Osteoblast (primary cell): ENCODE data around the gene C2CD2L. TPM values are rescaled to one million over a fixed set of nuclear protein-coding genes. Genes with fewer than 3 reads are reported as not detected.
A peak's percentile ranks its signal among the peaks of the same experiment; 100 is the strongest.

Source experiments
- DNase-seq: peaks from one replicate; pipeline ENCODE4 v3.0.0; 2011; ENCODE audit warnings: low spot score, mixed read lengths; ENCODE audit not compliant: insufficient read length; ENCODE audit errors: missing footprints
- H2AFZ ChIP-seq: 2 replicates; pipeline ENCODE4 v1.6.0; 2011; ENCODE audit warnings: mild to moderate bottlenecking, low read length
- H3K27ac ChIP-seq: 2 replicates; pipeline ENCODE4 v1.5.1; 2011; ENCODE audit warnings: mild to moderate bottlenecking, low read depth, low read length, moderate library complexity
- H3K27me3 ChIP-seq: 2 replicates; pipeline ENCODE4 v1.6.0; 2012; ENCODE audit warnings: mild to moderate bottlenecking, control low read depth, inconsistent platforms, low read length, moderate library complexity; ENCODE audit not compliant: insufficient read depth
- H3K36me3 ChIP-seq: 2 replicates; pipeline ENCODE4 v1.5.1; 2011; ENCODE audit warnings: mild to moderate bottlenecking, low read length, control low read depth, moderate library complexity; ENCODE audit not compliant: insufficient read depth
- H3K4me1 ChIP-seq: 2 replicates; pipeline ENCODE4 v1.5.1; 2011; ENCODE audit warnings: mild to moderate bottlenecking, low read length, control low read depth, moderate library complexity; ENCODE audit not compliant: insufficient read depth
- H3K4me2 ChIP-seq: 2 replicates; pipeline ENCODE4 v1.6.0; 2011; ENCODE audit warnings: mild to moderate bottlenecking, low read length; ENCODE audit not compliant: insufficient read depth
- H3K4me3 ChIP-seq: fragments of 200-600 bp; sonication (generic); 3 replicates; pipeline ENCODE4 v1.5.1; 2012; ENCODE audit warnings: mild to moderate bottlenecking, low read length, inconsistent platforms; ENCODE audit not compliant: insufficient read depth
- H3K79me2 ChIP-seq: 2 replicates; pipeline ENCODE4 v1.6.0; 2012; ENCODE audit warnings: mild to moderate bottlenecking, low read length, control low read depth, inconsistent platforms; ENCODE audit not compliant: insufficient read depth
- H3K9me3 ChIP-seq: 2 replicates; pipeline ENCODE4 v1.5.1; 2011; ENCODE audit warnings: low read depth, low read length, control low read depth
- H4K20me1 ChIP-seq: 2 replicates; pipeline ENCODE4 v1.6.0; 2012; ENCODE audit warnings: mild to moderate bottlenecking, low read length, control low read depth; ENCODE audit not compliant: insufficient read depth
- total RNA-seq: library from RNA; depleted of rRNA; stranded (reverse); fragments of >200 nt; gene quantifications from 2 replicates; pipeline ENCODE4 v1.2.3, GENCODE V29; 2012
- TF ChIP-seq, protein P1 (sequence below): IDR thresholded peaks from 2 replicates; pipeline ENCODE4 v1.5.1; 2011; ENCODE audit warnings: mild to moderate bottlenecking, low read depth, low read length, moderate library complexity; ENCODE audit errors: extremely low read depth

Gene C2CD2L
- total RNA-seq, 1 donor, result 6.2 TPM

DNA sequence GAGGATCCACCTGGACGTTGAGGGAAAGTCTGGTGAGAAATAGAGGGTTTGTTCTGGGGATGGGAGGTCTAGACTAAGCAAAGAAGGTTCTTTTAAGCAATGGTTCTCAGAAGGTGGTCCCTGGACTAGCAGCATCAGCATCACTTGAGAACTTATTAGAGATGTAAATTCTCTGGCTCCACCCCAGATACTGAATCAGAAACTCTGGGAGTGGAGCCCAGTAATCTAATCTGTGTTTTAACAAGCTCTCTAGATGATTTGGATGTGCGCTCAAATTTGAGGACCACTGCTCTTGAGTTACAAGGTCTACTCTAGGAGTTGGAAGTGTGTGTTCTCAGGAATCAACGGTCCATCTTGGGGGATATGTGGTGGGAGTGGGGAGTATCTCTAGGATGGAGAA, 38.4 kb downstream of the C2CD2L start:
- peaks cover 4% of the 10 kb centered on the region for H3K4me1 ChIP-seq
- H3K9me3 ChIP-seq, result no peaks in the 10 kb centered on the region
- no peak overlapping the region for H3K4me3 ChIP-seq
- H2AFZ ChIP-seq, result no peak overlapping the region
- peaks cover 40% of the 10 kb centered on the region for H3K27me3 ChIP-seq
- no peak overlapping the region for H3K27ac ChIP-seq
- DNase-seq, result peak; percentile 39
- H3K4me2 ChIP-seq, result no peak overlapping the region
- TF ChIP-seq, protein P1, sequence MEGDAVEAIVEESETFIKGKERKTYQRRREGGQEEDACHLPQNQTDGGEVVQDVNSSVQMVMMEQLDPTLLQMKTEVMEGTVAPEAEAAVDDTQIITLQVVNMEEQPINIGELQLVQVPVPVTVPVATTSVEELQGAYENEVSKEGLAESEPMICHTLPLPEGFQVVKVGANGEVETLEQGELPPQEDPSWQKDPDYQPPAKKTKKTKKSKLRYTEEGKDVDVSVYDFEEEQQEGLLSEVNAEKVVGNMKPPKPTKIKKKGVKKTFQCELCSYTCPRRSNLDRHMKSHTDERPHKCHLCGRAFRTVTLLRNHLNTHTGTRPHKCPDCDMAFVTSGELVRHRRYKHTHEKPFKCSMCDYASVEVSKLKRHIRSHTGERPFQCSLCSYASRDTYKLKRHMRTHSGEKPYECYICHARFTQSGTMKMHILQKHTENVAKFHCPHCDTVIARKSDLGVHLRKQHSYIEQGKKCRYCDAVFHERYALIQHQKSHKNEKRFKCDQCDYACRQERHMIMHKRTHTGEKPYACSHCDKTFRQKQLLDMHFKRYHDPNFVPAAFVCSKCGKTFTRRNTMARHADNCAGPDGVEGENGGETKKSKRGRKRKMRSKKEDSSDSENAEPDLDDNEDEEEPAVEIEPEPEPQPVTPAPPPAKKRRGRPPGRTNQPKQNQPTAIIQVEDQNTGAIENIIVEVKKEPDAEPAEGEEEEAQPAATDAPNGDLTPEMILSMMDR, result no peak
- H3K36me3 ChIP-seq, result no peaks in the 10 kb centered on the region
- H4K20me1 ChIP-seq, result no peaks in the 10 kb centered on the region
- no peaks in the 10 kb centered on the region for H3K79me2 ChIP-seq

DNA sequence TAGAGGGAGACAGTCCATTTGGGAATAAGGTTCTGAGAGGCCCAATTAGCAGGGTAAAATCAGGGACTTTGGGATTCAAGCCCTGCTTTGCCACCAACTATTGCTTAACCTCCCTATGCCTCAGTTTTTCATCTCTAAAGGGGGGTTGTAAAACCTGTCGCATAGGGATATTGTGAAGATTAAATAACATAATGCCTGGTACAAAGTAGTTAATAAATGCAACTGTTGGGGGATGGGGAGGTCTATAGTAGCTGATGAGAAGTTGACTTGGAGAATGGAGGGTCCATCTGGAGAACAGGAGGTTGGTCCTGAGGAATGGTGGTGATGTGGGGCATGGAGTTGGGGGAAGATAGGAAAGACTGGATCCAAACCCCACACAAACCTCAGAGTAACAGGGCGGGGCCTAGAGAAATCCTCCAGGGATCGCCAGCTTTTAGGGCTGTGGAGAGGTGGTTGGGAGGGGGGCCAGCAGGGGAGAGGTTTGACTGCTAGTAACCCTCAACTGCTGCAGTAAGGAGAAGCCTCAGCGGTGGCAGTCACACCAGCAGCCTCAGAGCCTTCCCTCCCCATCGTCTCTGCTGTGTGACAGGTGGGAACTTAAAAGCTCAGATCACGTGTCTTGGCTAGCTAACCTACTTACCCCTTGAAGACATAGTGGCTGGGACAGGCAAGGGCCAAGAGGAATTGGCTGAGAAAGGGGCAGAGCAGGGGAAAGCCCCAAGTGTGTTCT, 40.6 kb downstream of the C2CD2L start:
- Histone ChIP-seq H2AFZ (no peak overlapping the region), H3K9me3 (no peaks in the 10 kb centered on the region), H3K4me1 (peaks cover 4% of the 10 kb centered on the region), H3K4me2 (no peak overlapping the region), H3K79me2 (no peaks in the 10 kb centered on the region), H3K27me3 (peaks cover 57% of the 10 kb centered on the region), H3K27ac (no peak overlapping the region), H3K36me3 (no peaks in the 10 kb centered on the region), H4K20me1 (no peaks in the 10 kb centered on the region), H3K4me3 (no peak overlapping the region)
- TF ChIP-seq, protein P1, result no peak
- DNase-seq, result peak; percentile 60

DNA sequence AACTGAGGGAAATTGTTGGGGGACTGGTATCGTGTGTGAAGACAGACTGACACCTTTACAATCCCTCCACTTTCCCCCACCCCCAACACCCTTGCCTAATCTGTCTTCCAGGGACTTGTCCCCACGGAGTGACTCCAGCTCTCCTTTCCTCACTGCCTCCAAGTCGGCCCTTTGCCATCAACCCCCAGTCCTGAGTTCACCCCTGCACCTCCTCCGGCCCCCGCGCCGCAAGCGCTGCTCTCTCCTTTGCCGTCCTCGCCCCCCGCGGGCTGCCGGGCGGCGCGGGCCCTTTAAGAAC, 41.5 kb downstream of the C2CD2L start:
- TF ChIP-seq, protein P1, result no peak
- no peaks in the 10 kb centered on the region for H3K79me2 ChIP-seq
- peak overlapping the region; percentile 76 for H2AFZ ChIP-seq
- DNase-seq, result no peak
- H3K4me3 ChIP-seq, result peak overlapping the region; percentile 70
- H3K36me3 ChIP-seq, result no peaks in the 10 kb centered on the region
- no peaks in the 10 kb centered on the region for H3K9me3 ChIP-seq
- no peak overlapping the region for H3K27ac ChIP-seq
- peaks cover 4% of the 10 kb centered on the region for H3K4me1 ChIP-seq
- H3K27me3 ChIP-seq, result peaks cover 58% of the 10 kb centered on the region
- H4K20me1 ChIP-seq, result no peaks in the 10 kb centered on the region
- H3K4me2 ChIP-seq, result peak overlapping the region; percentile 82

DNA sequence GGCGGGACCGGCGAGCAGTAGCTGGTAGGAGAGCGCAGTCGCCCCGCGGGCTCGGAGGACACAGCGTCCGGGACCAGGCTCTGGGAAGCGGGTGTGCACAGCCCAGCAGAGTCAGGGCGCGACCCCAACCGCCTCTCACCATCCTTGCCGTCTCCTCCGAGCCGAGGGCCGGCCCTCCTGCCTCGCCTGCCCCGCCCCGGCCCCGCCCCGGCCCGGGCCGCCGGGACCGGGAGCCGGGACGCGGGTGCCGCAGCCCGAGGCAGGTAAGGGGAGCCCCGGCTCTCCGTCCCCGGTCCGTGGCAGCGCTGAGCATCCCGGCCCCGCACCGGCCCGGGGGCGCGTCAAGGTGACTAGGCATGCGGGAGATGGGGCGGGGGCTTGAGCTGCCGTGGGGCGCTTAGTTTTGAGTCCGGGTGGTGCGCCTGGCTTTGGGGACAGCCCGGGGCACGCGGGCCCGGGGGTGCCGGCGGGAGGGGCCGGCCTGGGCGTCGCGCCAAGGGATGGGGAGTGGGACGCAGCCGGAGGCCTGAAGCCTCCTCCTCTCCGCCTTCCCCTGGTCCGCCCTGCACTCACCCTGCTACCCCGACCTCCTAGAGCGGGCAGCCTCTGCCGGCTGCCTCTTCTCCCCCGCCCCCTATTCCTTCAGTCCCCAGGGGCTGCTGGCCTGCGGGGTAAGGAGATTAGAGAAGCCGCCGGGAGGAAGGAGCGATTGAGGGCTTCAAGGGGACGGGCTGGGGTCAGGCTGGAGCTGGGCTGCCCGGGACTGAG, 42.1 kb downstream of the C2CD2L start, which contains the start of gene ABCG4:
Gene ABCG4 (plus strand): TSS at position 35 of the 768 bp plus-strand sequence. CDS start 914 bp downstream, outside the sequence.
- Histone ChIP-seq H3K79me2 (no peaks in the 10 kb centered on the region), H2AFZ (peak within 1 kb of the TSS; percentile 76), H3K27me3 (peaks cover 60% of the 10 kb centered on the region), H3K36me3 (no peaks in the 10 kb centered on the region), H3K9me3 (no peaks in the 10 kb centered on the region), H3K4me2 (peak within 1 kb of the TSS; percentile 82), H4K20me1 (no peaks in the 10 kb centered on the region), H3K4me3 (peak within 1 kb of the TSS; percentile 70), H3K4me1 (peaks cover 4% of the 10 kb centered on the region), H3K27ac (no peak within 1 kb of the TSS)
- TF ChIP-seq, protein P1, result no peak
- DNase-seq, result peak; percentile 81
